ENCODE data around the gene GNB1L. TPM values are rescaled to one million over a fixed set of nuclear protein-coding genes. Genes with fewer than 3 reads are reported as not detected.

GNB1L gene
- total and polyA plus RNA-seq, 2 of the 13 experiments (the other 11 are each of a cell fraction or from before 2014, with no cell fraction given) = 2.5 to 7.4 TPM

GRCh38 chr22:19855504-19856409, 1.1 kb upstream of the GNB1L start (continued):
- peak; percentile 34; the same call in 1 of the 2 replicates for TF ChIP-seq CCDC6 (CRISPR knock-in tag; IDR thresholded peaks at IDR 0.05)
- peak; percentile 62 for TF ChIP-seq CREM (IDR thresholded peaks at IDR 0.05)
- TF ChIP-seq CREM (CRISPR knock-in tag; IDR thresholded peaks at IDR 0.05) = no peak
- TF ChIP-seq PHF21A (CRISPR knock-in tag; IDR thresholded peaks at IDR 0.05) = peak; percentile 69
- no peak for TF ChIP-seq SMARCC2 (IDR thresholded peaks at IDR 0.05)
- TF ChIP-seq AFF4 (CRISPR knock-in tag; IDR thresholded peaks at IDR 0.05) = no peak
- peak; percentile 83 for TF ChIP-seq POLR2A (IDR thresholded peaks at IDR 0.05; ENCODE audit: insufficient read depth in 1 of 2, low read depth in 2 of 2, low read length in 2 of 2)
- peak; percentile 64 for TF ChIP-seq DRAP1 (CRISPR knock-in tag; IDR thresholded peaks at IDR 0.05)
- TF ChIP-seq SNAI1 (CRISPR knock-in tag; IDR thresholded peaks at IDR 0.05; ENCODE audit: borderline replicate concordance) = peak; percentile 77
- TF ChIP-seq SMAD3 (CRISPR knock-in tag; IDR thresholded peaks at IDR 0.05) = peak; percentile 64; the same call in 1 of the 2 replicates
- TF ChIP-seq ZFX (CRISPR knock-in tag; IDR thresholded peaks at IDR 0.05; ENCODE audit: low read depth) = peak; percentile 29; the same call in 1 of the 2 replicates
- peak; percentile 55; the same call in 1 of the 2 replicates for TF ChIP-seq KDM6A (CRISPR knock-in tag; IDR thresholded peaks at IDR 0.05; ENCODE audit: low read depth)
- TF ChIP-seq ELF3 (CRISPR knock-in tag; IDR thresholded peaks at IDR 0.05) = peak; percentile 49
- peak; percentile 47 for TF ChIP-seq ISL2 (CRISPR knock-in tag; IDR thresholded peaks at IDR 0.05)
- TF ChIP-seq SALL1 (CRISPR knock-in tag; IDR thresholded peaks at IDR 0.05) = peak; percentile 71
- TF ChIP-seq HOXA3 (CRISPR knock-in tag; IDR thresholded peaks at IDR 0.05) = peak; percentile 87
- peak; percentile 69 to 76 for TF ChIP-seq MAFK (conservative IDR thresholded peaks at IDR 0.05 in 1 of 2, IDR thresholded peaks at IDR 0.05 in 1 of 2; ENCODE audit: low read length in 2 of 2)
- TF ChIP-seq MLX (CRISPR knock-in tag; IDR thresholded peaks at IDR 0.05) = peak; percentile 17; the same call in 1 of the 2 replicates
- no peak for TF ChIP-seq GLMP (CRISPR knock-in tag; IDR thresholded peaks at IDR 0.05; ENCODE audit: borderline replicate concordance)
- no peak for TF ChIP-seq ZNF18 (CRISPR knock-in tag; IDR thresholded peaks at IDR 0.05; ENCODE audit: insufficient replicate concordance)
- TF ChIP-seq PAWR (CRISPR knock-in tag; IDR thresholded peaks at IDR 0.05; ENCODE audit: borderline replicate concordance) = 0 out of 2 replicates have a peak, but pooled peaks have one; percentile 3
- TF ChIP-seq BORCS8-MEF2B (CRISPR knock-in tag; IDR thresholded peaks at IDR 0.05) = 0 out of 2 replicates have a peak, but pooled peaks have one; percentile 26
- peak; percentile 80 for TF ChIP-seq SAP130 (CRISPR knock-in tag; IDR thresholded peaks at IDR 0.05; ENCODE audit: low read depth)

All from HepG2 (cell line).